GM06990 (cell line): ENCODE results near the gene CYP2B6.
"Not testable (repeated sequence)": the region's sequence is repeated elsewhere in the genome, so short reads cannot be mapped to it uniquely, and the experiment has no call there.

Experiments
- DNase-seq: peaks from one replicate; pipeline ENCODE4 v3.0.0-alpha.2; 2011; ENCODE audit not compliant: insufficient read length; ENCODE audit errors: extremely low read depth
- H3K27me3 ChIP-seq: replicated peaks from 2 replicates; pipeline ENCODE4 v1.6.0; 2011; ENCODE audit warnings: low read length; ENCODE audit not compliant: control insufficient read depth, insufficient read depth
- H3K36me3 ChIP-seq: 2 replicates; pipeline ENCODE4 v1.5.1; 2011; ENCODE audit warnings: low read length; ENCODE audit not compliant: control insufficient read depth, insufficient read depth
- H3K4me3 ChIP-seq: replicated peaks from 2 replicates; pipeline ENCODE4 v1.5.1; 2011; ENCODE audit warnings: low read depth, mild to moderate bottlenecking, control low read depth, low read length
- CTCF ChIP-seq: IDR thresholded peaks from 2 replicates; pipeline ENCODE4 v1.5.1; 2011; ENCODE audit warnings: low read length, control low read depth, mild to moderate bottlenecking, inconsistent platforms; ENCODE audit not compliant: insufficient read depth, poor library complexity, severe bottlenecking

CYP2B6 gene

DNA sequence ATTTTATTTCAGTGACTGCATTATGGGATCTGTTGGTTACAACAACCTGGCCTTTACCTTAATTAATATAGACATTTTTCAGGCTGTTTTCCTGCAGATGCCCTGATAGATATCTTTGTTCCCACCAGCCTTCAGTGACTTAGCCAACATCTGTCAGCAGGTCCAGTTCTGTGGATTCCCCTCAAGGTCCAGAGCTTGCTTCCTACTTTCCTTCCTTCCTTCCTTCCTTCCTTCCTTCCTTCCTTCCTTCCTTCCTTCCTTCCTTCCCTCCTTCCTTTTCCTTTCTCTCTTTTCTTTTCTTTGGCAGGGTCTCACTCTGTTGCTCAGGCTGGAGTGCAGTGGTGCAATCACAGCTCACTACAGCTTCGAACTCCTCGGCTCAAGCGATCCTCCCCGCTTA, 14.4 kb upstream of the CYP2B6 start:
- H3K4me3 ChIP-seq: no peak overlapping the region
- no peaks in the 10 kb centered on the region for H3K36me3 ChIP-seq
- H3K27me3 ChIP-seq: no peaks in the 10 kb centered on the region; the same call in 1 of the 2 replicates
- no peak for DNase-seq
- TF ChIP-seq CTCF: no peak

DNA sequence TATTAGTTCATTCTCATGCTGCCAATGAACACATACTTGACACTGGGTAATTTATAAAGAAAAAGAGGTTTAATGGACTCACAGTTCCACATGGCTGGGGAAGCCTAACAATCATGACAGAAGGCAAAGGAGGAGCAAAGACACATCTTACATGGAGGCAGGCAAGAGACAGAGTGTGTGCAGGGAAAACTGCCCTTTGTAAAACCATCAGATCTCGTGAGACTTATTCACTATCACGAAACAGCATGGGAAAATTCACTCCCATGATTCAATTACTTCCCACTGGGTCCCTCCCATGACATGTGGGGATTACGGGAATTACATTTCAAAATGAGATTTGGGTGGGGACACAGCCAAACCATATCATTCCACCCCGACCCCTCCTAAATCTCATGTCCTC, 11.3 kb upstream of the CYP2B6 start:
- not testable (repeated sequence) for H3K36me3 ChIP-seq, H3K27me3 ChIP-seq

GRCh38 chr19:40980743-40981442, 10.2 kb upstream of the CYP2B6 start:
- H3K4me3 ChIP-seq, DNase-seq, H3K27me3 ChIP-seq, H3K36me3 ChIP-seq: not testable (repeated sequence)

More for the DNA sequence above, 11.3 kb upstream of the CYP2B6 start:
- DNase-seq, H3K4me3 ChIP-seq: not testable (repeated sequence)

DNA sequence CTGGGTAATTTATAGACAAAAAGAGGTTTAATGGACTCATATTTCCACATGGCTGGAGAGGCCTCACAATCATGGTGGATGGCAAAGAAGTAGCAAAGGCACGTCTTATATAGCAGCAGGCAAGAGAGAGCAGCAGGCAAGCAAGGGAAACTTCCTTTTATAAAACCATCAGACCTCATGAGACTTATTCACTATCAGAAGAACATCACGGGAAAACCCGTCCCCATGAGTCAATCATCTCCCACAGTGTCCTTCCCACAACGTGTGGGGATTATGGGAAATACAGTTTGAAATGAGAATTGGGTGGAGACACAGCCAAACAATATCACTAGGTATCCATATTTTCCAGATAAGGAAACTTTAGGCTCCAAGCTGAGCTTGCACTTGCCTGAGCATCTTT, 9.5 kb upstream of the CYP2B6 start:
- no peak for DNase-seq
- no peak overlapping the region for H3K4me3 ChIP-seq
- TF ChIP-seq CTCF: no peak
- no peaks in the 10 kb centered on the region for H3K36me3 ChIP-seq
- no peaks in the 10 kb centered on the region; the same call in 1 of the 2 replicates for H3K27me3 ChIP-seq

- Histone ChIP-seq H3K36me3 (no peaks in the 10 kb centered on the region), H3K27me3 (no peaks in the 10 kb centered on the region; the same call in 1 of the 2 replicates), H3K4me3 (no peak overlapping the region)
- DNase-seq: no peak
- no peak for TF ChIP-seq CTCF
Measured at GRCh38 chr19:40982594-40983101, 8.4 kb upstream of the CYP2B6 start.

- H3K36me3 ChIP-seq: no peaks in the 10 kb centered on the region
- no peak for TF ChIP-seq CTCF
- no peak for DNase-seq
Measured at GRCh38 chr19:40989453-40989852, 1.6 kb upstream of the CYP2B6 start.

More at GRCh38 chr19:40989453-40989852, 1.6 kb upstream of the CYP2B6 start:
- Histone ChIP-seq H3K4me3 (no peak overlapping the region), H3K27me3 (no peaks in the 10 kb centered on the region)
